Subcutaneous adipose tissue (tissue), 4 donors: ENCODE results near the gene ATG16L2. TPM values are rescaled to one million over a fixed set of nuclear protein-coding genes. Genes with fewer than 3 reads are reported as not detected.

Experiments
- CTCF ChIP-seq: fragments of 450-650 bp; IDR thresholded peaks from one replicate; pipeline ENCODE4 v1.5.1; 2016; ENCODE audit warnings: low read depth, mild to moderate bottlenecking, control low read depth, antibody characterized with exemption, moderate library complexity
- total RNA-seq, 4 donors: library from RNA; depleted of rRNA; stranded (reverse); fragments of >200 nt; gene quantifications; one replicate each; pipeline ENCODE4 v1.1.0, GENCODE V29; 2016

ATG16L2 gene
- total RNA-seq, 4 donors from 2014 or later = 12.6 to 50.8 (median 34.0) TPM

GRCh38 chr11:72820439-72821139 lies 6.4 kb downstream of the ATG16L2 start:
- no peak for TF ChIP-seq CTCF

GRCh38 chr11:72821221-72821919 lies 7.2 kb downstream of the ATG16L2 start:
- TF ChIP-seq CTCF = no peak

- TF ChIP-seq CTCF = no peak
Measured at GRCh38 chr11:72821920-72822799, 7.9 kb downstream of the ATG16L2 start.

- TF ChIP-seq CTCF = no peak
Measured at GRCh38 chr11:72823105-72823804, 9.0 kb downstream of the ATG16L2 start.

DNA sequence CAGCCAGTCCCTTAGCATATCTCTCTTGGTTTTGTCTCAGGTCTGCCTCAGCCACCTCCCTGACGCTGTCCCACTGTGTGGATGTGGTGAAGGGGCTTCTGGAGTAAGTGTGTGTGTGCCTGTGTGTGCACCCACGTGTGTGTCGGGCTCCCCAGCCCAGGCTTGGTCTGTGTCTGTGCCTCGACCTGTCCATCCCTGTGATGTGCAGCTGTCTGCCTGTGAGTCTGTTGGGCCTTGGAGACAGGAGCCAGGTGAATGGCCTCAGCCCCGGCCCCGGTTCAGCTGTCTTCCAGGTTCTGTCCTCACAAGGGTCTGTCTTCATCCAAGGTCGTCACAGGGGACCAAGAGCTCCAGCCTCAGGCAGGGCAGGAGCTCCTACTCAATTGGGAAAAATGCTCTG lies 9.8 kb downstream of the ATG16L2 start:
- TF ChIP-seq CTCF = no peak

- no peak for TF ChIP-seq CTCF
Measured at GRCh38 chr11:72824811-72825505, 10.7 kb downstream of the ATG16L2 start.
